ENCODE data around the gene NPAS1.

Gene NPAS1, protein sequence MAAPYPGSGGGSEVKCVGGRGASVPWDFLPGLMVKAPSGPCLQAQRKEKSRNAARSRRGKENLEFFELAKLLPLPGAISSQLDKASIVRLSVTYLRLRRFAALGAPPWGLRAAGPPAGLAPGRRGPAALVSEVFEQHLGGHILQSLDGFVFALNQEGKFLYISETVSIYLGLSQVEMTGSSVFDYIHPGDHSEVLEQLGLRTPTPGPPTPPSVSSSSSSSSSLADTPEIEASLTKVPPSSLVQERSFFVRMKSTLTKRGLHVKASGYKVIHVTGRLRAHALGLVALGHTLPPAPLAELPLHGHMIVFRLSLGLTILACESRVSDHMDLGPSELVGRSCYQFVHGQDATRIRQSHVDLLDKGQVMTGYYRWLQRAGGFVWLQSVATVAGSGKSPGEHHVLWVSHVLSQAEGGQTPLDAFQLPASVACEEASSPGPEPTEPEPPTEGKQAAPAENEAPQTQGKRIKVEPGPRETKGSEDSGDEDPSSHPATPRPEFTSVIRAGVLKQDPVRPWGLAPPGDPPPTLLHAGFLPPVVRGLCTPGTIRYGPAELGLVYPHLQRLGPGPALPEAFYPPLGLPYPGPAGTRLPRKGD

GRCh38 chr19:47019431-47020041, at the start of gene NPAS1:
Gene NPAS1 (plus strand): TSS chr19:47019837. CDS start chr19:47021048, 1,211 bp downstream.
- DNase-seq = no peak

GRCh38 chr19:46970815-46971214, 48.8 kb upstream of the NPAS1 start:
- DNase-seq = no peak

- no peak for DNase-seq
Measured at GRCh38 chr19:46972311-46972710, 47.3 kb upstream of the NPAS1 start.

- no peak for DNase-seq
Measured at GRCh38 chr19:46974181-46974580, 45.5 kb upstream of the NPAS1 start.

DNA sequence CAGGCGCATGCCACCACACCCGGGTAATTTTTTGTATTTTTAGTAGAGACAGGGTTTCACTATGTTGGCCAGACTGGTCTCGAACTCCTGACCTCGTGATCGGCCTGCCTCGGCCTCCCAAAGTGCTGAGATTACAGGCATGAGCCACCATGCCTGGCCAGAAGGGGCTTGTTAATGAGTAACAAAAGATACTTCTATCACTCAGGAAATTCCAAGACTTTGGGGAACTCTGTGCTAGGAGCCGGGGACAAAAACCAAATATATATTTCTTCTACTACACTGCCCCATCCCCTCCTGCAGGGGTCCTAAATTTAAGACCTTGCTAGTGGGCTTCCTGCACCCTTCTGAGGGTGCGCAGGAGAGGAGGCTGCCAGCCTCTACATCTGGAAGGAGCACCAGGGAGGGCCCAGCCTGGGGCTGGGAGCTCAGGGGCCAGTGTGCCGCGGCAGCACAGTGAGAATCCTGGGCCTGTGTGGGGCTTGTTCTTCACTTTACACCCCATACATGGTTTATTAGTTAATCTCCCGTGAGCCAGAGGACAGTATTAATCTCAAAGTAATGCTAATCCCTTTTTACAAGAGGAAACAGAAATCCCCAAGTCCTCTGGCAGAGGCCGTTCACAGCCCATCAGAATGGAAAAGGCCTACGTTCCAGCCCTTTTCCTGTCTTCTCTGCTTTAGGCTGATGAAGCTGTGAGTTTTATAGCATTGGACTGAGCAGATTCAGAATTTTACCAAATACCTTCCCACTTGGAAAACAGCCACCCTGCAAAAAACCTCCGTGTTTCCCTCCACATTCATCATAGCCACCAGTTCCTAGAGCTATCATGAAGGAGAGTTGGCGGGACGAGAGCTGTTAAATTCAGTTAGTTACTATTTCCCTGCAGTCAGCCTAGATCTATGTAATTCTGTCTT, 44.4 kb upstream of the NPAS1 start:
- DNase-seq = peak; percentile 54

DNA sequence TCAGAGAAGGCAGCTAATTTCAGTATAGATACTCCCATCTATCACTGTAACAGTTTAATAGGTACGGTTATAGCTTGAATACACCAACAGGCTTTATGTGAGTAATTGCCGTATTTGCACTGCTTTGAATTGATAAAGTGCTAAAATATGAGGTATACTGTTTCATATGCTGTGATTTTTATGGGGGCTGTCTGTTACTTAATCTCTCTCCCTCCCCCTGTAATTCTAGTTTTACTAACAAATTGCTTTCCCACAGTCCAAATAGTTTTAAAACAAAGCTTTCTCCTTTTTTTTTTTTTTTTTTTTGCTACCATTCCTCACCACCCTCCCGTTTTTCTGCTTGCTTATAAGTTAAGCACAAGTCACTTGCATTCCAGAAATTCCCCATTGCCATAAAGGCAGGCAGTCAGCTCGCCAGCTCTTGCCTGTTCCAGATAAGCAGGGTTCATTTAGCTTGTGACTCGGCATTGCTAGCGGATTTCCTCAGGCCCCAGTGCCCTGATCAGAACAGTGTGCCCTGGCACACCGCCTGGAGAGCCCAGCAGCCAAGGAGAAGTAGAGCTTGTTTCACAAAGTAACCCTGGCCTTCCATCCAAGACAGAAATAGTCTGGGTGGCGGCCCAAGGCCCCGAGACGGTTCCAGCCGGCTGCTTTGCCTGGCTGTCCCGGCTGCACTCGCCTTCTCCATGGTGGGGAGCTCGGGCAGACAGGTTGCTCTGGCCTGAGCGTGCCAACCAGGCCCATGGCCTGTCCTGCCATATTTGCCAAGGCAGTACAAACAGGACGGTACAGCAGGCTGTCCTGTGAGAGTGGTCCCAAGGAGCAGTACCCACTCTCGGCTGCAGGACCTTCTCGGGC, 43.5 kb upstream of the NPAS1 start:
- DNase-seq = no peak

- no peak for DNase-seq
Measured at GRCh38 chr19:46976845-46977320, 42.8 kb upstream of the NPAS1 start.

DNA sequence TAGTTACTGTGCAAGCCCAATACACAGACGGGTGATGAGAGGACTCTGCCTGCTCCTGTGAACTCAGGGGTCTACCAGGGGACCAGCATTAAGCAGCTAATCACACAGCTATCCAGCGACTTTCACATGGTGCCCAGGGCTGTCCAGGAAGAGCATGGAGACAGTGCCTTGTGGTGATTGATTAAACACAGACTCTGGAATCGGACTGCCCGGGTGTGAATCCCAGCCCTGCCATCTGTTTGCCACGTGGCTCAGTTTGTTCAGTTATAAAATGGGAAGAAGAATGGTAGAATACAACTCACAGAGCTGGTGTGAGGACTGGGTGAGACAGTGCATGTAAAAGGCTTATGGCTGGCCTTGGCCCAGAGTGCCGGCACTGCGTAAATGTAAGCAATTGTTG, 42.1 kb upstream of the NPAS1 start:
- no peak for DNase-seq

GRCh38 chr19:46978171-46978869, 41.3 kb upstream of the NPAS1 start:
- DNase-seq = no peak

GRCh38 chr19:46979126-46980105, 40.2 kb upstream of the NPAS1 start:
- DNase-seq = peak; percentile 79

- no peak for DNase-seq
Measured at GRCh38 chr19:46980761-46981160, 38.9 kb upstream of the NPAS1 start.

DNA sequence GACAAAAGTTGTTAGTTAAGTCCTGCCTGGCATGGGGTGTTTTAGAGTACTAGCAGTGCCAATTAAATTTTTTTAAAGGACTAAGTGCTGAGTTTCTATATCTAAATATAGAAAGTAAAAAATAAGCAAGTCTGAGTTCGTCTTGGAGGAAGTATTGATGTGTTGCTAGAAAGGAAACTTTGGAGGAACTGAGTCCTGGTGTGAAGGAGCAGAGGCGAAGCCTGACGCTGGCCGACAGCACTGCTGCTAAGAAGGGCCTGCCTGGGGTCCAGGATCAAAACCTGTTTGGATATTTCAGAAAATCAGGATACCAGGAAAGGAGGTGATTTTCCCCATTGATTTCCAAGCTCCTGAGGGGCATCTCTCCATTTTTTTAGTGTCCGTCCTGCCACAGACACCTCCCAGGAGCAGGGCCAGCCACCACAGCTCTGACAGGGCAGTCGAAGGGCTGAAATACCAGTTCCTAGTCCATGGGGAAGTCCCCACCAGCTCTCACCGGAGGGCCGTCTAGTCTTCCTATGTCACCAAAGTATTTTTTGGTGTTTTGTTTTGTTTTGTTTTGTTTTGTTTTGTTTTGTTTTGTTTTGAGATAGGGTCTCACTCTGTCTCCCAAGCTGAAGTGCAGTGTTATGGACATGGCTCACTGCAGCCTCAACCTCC, 38.2 kb upstream of the NPAS1 start:
- no peak for DNase-seq

GRCh38 chr19:46983097-46983496, 36.5 kb upstream of the NPAS1 start:
- no peak for DNase-seq

DNA sequence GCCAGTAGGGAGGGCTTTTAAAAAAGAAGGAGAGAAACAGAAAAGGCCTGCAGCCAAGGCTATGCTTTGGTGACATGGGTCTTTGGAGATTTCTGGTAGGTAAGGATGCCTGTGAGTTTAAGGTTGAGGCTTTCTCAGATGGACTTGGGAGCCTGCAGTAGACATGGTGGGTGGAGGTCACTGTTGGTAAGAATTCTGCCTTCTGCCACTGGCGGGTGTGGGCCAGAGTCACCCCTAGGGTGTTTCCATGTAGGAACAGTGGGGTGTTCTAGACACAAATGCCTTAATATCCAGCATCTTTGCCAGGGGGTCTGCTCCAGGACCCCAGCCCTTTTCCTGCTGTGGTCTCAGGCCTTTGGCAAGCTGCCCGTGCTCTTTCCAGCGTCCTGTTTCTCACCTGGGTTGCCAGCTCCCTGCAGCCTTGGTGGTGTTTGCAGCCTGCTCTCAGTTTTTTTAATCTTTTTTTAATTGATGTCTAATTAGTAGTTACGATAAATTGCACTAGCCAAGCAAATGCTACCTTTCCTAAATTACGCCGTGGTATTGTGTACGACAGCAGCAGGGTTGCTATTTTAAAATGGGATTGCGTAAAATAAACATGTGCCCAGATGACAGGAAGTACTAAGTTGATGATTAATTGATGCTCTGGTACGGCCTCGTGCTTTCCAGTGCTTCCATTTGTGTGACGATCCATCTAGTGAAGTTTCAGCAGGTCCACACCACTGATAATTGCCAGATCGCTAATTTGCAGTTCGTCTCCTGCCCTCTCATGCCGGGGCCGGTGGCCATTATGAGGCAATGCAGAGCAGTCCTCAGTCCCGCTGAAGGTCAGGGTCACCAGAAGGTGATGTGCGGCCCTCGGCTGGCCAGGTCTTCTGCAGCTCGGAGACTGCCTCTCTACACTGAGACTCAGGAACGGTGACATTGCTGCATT, 35.3 kb upstream of the NPAS1 start:
- DNase-seq = no peak

- no peak for DNase-seq
Measured at GRCh38 chr19:46985542-46986415, 33.9 kb upstream of the NPAS1 start.

GRCh38 chr19:46988614-46989230, 30.9 kb upstream of the NPAS1 start:
- DNase-seq = no peak
